GM12873 (cell line): Measurements from ENCODE around the gene IFI6.

Experiments
- TF ChIP-seq, protein P1 (sequence below): IDR thresholded peaks from 2 replicates; pipeline ENCODE4 v1.5.1; 2012; ENCODE audit warnings: low read depth, mild to moderate bottlenecking, moderate library complexity, low read length, control low read depth; ENCODE audit not compliant: insufficient read depth; ENCODE audit errors: missing control alignments

Gene IFI6

DNA sequence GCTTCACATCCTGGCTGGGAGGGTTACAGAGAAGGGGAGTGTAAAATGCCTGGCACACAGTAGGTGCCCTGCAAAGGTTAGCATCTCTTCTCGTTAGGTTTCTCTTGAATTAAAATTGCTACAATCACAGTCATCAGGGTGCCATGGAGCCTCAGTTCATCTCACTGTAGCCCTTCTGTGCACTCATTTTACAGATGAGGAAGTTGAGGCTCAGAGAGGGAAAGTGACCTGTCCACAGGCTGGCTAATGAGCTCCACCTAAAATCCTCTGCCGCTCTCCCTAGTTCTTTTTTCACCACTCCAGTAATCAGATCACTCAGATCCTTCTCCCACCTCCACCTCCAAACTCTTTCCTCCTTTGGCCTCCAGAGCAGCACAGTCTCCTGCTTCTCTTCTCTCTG lies 54.6 kb downstream of the IFI6 start:
- TF ChIP-seq, protein P1, sequence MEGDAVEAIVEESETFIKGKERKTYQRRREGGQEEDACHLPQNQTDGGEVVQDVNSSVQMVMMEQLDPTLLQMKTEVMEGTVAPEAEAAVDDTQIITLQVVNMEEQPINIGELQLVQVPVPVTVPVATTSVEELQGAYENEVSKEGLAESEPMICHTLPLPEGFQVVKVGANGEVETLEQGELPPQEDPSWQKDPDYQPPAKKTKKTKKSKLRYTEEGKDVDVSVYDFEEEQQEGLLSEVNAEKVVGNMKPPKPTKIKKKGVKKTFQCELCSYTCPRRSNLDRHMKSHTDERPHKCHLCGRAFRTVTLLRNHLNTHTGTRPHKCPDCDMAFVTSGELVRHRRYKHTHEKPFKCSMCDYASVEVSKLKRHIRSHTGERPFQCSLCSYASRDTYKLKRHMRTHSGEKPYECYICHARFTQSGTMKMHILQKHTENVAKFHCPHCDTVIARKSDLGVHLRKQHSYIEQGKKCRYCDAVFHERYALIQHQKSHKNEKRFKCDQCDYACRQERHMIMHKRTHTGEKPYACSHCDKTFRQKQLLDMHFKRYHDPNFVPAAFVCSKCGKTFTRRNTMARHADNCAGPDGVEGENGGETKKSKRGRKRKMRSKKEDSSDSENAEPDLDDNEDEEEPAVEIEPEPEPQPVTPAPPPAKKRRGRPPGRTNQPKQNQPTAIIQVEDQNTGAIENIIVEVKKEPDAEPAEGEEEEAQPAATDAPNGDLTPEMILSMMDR = no peak

- TF ChIP-seq, protein P1 = peak; percentile 39
Measured at GRCh38 chr1:27616441-27616840, 55.6 kb downstream of the IFI6 start.
